HG02973 (cell line): Measurements from ENCODE around the gene RAB3IL1.

Experiments used
- ATAC-seq: cut with Tn5 transposase; IDR thresholded peaks from one replicate; pipeline ENCODE4 v1.9.1; 2021; ENCODE audit warnings: moderate library complexity; ENCODE audit not compliant: unreplicated experiment

RAB3IL1 gene

GRCh38 chr11:61848631-61849030, 68.7 kb downstream of the RAB3IL1 start:
- no peak for ATAC-seq

- ATAC-seq, result no peak
These were observed 69.3 kb downstream of the RAB3IL1 start for GRCh38 chr11:61847914-61848581.
